HCT116 (cell line): ENCODE measurements around the gene ACACB.

Experiments
- CTCF ChIP-seq, 3 experiments: fragments of 200-600 bp in 1 of 3; sonication (generic) in 1 of 3; IDR thresholded peaks in 2 of 3; conservative IDR thresholded peaks in 1 of 3; 2 replicates each; pipeline ENCODE4 v1.5.1; 2012 to 2017; ENCODE audit warnings: low read depth in 2 of 3, low read length in 2 of 3, antibody characterized with exemption in 1 of 3, borderline replicate concordance in 1 of 3, control low read depth in 1 of 3, mild to moderate bottlenecking in 1 of 3, mixed read lengths in 1 of 3, mixed run types in 1 of 3, moderate library complexity in 1 of 3; ENCODE audit not compliant: insufficient read depth in 1 of 3
- EGR1 ChIP-seq: IDR thresholded peaks from 2 replicates; pipeline ENCODE4 v1.6.1; 2012; ENCODE audit warnings: low read depth
- EZH2 ChIP-seq: fragments of 200-600 bp; sonication (generic); IDR thresholded peaks from 2 replicates; pipeline ENCODE4 v1.6.1; 2017; ENCODE audit warnings: antibody characterized with exemption, mixed run types
- EZH2phosphoT487 ChIP-seq: fragments of 200-600 bp; IDR thresholded peaks from 2 replicates; pipeline ENCODE4 v1.6.1; 2018; ENCODE audit warnings: antibody characterized with exemption, borderline replicate concordance
- MAX ChIP-seq: IDR thresholded peaks from 2 replicates; pipeline ENCODE4 v1.6.1; 2012
- POLR2A ChIP-seq: IDR thresholded peaks from 2 replicates; pipeline ENCODE4 v1.7.0; 2011; ENCODE audit warnings: borderline replicate concordance; ENCODE audit not compliant: insufficient read depth, insufficient read length; ENCODE audit errors: extremely low read depth
- POLR2AphosphoS5 ChIP-seq: IDR thresholded peaks from 2 replicates; pipeline ENCODE4 v1.6.1; 2011; ENCODE audit warnings: mild to moderate bottlenecking, low read depth, low read length, moderate library complexity
- RAD21 ChIP-seq: IDR thresholded peaks from 2 replicates; pipeline ENCODE4 v1.6.1; 2012; ENCODE audit warnings: low read depth, mild to moderate bottlenecking
- SIN3A ChIP-seq: IDR thresholded peaks from 2 replicates; pipeline ENCODE4 v1.6.1; 2012; ENCODE audit warnings: low read depth
- TCF7L2 ChIP-seq: IDR thresholded peaks from 2 replicates; pipeline ENCODE4 v1.7.0; 2011; ENCODE audit warnings: borderline replicate concordance, inconsistent platforms; ENCODE audit not compliant: insufficient read depth, insufficient read length; ENCODE audit errors: extremely low read depth
- YY1 ChIP-seq: IDR thresholded peaks from 2 replicates; pipeline ENCODE4 v1.6.1; 2011; ENCODE audit warnings: low read length, low read depth, moderate library complexity, mild to moderate bottlenecking; ENCODE audit not compliant: insufficient replicate concordance; ENCODE audit errors: extremely low read depth

- TF ChIP-seq YY1 (no peak), POLR2AphosphoS5 (no peak), CTCF (IDR thresholded peaks at IDR 0.05 in 2 of 3, conservative IDR thresholded peaks at IDR 0.05 in 1 of 3; ENCODE audit: borderline replicate concordance in 1 of 3, insufficient read depth in 1 of 3, low read depth in 2 of 3, low read length in 2 of 3) (no peak), POLR2A (no peak), MAX (no peak), EZH2phosphoT487 (no peak), EZH2 (no peak), TCF7L2 (no peak), SIN3A (no peak), EGR1 (no peak), RAD21 (no peak)
Observed at GRCh38 chr12:109305547-109305946, 189.2 kb downstream of the ACACB start.
